ENCODE data around the gene FRMD4A. TPM values are rescaled to one million over a fixed set of nuclear protein-coding genes. Genes with fewer than 3 reads are reported as not detected.

Gene FRMD4A
- total RNA-seq, 1 donor from 2014 or later: 236 TPM

DNA sequence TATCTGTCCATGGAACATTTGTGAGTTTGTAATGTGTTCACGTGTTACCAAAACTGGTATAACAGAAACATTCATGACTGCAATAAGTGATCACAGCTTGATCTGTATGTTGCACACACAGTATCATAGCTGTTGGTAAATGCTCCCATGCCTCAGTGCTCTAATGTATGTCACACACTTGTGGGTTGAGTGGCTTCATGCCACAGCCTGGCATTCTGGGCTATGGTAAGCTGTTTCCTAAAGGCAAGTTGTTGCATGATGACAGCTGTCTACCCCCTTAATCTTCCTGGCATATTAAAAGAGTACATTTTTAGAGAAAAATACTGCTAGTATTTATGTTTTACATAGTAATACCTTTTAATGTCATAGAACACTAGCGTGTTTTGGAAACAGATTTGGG is 708.8 kb downstream of the FRMD4A start:
- no peak overlapping the region for H3K4me3 Mint-ChIP-seq (ENCODE audit: unreplicated experiment)
- peaks cover 15% of the 10 kb centered on the region for H3K4me1 Mint-ChIP-seq (ENCODE audit: unreplicated experiment)
- H3K27ac Mint-ChIP-seq (ENCODE audit: unreplicated experiment): no peak overlapping the region
- H3K9me3 Mint-ChIP-seq (ENCODE audit: unreplicated experiment): no peaks in the 10 kb centered on the region
- DNase-seq (ENCODE audit: extremely low spot score, unreplicated experiment): no peak
- TF ChIP-seq, protein P1, sequence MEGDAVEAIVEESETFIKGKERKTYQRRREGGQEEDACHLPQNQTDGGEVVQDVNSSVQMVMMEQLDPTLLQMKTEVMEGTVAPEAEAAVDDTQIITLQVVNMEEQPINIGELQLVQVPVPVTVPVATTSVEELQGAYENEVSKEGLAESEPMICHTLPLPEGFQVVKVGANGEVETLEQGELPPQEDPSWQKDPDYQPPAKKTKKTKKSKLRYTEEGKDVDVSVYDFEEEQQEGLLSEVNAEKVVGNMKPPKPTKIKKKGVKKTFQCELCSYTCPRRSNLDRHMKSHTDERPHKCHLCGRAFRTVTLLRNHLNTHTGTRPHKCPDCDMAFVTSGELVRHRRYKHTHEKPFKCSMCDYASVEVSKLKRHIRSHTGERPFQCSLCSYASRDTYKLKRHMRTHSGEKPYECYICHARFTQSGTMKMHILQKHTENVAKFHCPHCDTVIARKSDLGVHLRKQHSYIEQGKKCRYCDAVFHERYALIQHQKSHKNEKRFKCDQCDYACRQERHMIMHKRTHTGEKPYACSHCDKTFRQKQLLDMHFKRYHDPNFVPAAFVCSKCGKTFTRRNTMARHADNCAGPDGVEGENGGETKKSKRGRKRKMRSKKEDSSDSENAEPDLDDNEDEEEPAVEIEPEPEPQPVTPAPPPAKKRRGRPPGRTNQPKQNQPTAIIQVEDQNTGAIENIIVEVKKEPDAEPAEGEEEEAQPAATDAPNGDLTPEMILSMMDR (IDR thresholded peaks at IDR 0.05): no peak
- no peaks in the 10 kb centered on the region for H3K27me3 Mint-ChIP-seq (ENCODE audit: unreplicated experiment)
- peaks cover 29% of the 10 kb centered on the region for H3K36me3 Mint-ChIP-seq (ENCODE audit: unreplicated experiment)

DNA sequence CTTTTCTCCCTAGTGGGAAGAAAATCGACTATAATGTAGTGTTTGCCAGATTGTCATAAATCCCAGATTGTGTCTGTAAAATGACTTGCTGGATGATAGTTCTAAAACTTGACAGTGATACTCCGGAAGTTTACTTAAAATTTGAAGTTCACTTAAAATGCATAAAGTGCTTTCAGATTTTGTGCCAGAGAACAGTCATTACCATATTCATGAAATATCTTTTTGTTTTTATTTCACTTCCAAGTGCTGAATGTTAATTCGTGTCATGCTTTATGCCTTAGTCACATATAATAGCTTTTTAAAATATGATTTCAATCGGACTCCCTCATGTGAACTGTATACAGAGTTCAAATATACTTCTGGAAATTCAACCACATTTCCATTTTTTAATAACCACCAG is 713.6 kb downstream of the FRMD4A start:
- DNase-seq (ENCODE audit: extremely low spot score, unreplicated experiment): no peak
- Mint-ChIP-seq H3K4me3 (ENCODE audit: unreplicated experiment) (no peak overlapping the region), H3K27me3 (ENCODE audit: unreplicated experiment) (no peaks in the 10 kb centered on the region), H3K4me1 (ENCODE audit: unreplicated experiment) (peaks cover 47% of the 10 kb centered on the region), H3K27ac (ENCODE audit: unreplicated experiment) (peak overlapping the region; percentile 89), H3K9me3 (ENCODE audit: unreplicated experiment) (no peaks in the 10 kb centered on the region), H3K36me3 (ENCODE audit: unreplicated experiment) (peaks cover 23% of the 10 kb centered on the region)
- TF ChIP-seq, protein P1 (IDR thresholded peaks at IDR 0.05): no peak

DNA sequence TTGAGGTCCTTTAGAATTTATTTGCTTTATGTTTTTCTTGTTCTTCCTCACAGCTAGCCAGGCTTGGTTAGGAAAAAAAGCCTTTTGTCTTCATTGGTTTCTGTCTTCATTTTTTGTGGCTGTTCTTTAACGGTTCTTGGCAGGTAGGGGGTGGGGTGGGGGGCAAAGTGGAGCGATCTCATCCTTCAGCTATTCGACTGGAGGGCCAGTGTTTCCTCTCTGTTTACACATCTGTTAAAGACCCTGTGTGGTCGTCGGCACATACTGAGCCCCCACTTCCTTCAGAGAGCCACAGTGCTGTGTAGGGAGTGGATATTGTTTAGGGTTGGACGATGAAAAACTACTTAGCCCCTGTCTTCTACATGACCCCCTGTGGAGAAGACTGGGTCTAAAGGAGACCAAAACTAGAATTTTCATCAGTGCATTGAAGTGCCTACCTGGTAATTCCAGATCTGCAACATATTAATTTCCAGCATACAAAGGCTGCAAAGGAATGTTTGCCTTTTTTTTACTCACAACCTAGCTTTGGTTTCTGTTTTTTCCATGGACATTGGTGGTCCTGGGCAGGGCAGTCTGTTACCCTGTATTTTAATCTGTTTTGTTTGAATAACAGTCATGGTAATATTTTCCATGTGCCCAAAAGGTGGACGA is 714.9 kb downstream of the FRMD4A start:
- Mint-ChIP-seq H3K4me1 (ENCODE audit: unreplicated experiment) (peaks cover 47% of the 10 kb centered on the region), H3K27ac (ENCODE audit: unreplicated experiment) (peak overlapping the region; percentile 89), H3K4me3 (ENCODE audit: unreplicated experiment) (no peak overlapping the region), H3K36me3 (ENCODE audit: unreplicated experiment) (peaks cover 24% of the 10 kb centered on the region), H3K9me3 (ENCODE audit: unreplicated experiment) (no peaks in the 10 kb centered on the region), H3K27me3 (ENCODE audit: unreplicated experiment) (no peaks in the 10 kb centered on the region)
- no peak for DNase-seq (ENCODE audit: extremely low spot score, unreplicated experiment)
- TF ChIP-seq, protein P1 (IDR thresholded peaks at IDR 0.05): no peak

DNA sequence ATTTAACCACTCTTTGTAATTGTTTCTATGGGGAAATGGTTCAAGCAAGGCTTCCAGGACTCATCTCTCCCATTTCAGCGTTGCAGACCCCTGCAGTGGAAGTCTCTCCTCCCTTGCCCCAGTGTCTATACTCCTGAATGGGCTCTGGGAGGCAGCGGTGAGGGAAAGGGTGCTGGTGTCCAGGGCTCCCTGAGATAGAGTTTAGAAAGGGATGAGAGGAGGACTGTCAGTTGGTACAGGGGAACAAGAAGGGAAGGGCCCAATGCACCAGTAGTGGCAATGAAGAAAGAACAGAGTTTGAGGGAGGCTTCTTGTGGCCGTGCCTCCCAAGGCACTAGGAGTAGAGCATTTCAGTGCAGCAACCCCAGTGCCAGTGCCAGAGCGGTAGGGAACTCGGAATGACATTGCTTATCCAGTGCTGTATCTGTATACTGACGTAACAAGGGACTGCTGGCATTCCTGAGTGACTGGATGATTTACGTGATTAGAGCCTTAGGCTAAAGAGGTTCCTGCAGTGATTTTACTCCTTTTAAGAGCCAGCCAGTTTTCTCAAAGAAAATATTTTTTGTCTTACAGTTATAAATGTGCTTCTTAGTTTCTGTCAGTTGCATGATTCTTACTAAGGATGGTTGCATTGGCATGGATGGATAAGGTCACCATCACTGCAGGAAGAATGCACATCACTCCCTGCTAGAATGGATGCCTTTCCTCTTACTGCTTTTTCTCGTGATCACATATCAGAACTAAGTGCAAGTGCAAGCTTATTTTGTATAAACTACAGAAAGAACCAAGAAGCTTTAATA is 716.0 kb downstream of the FRMD4A start:
- no peak overlapping the region for H3K4me3 Mint-ChIP-seq (ENCODE audit: unreplicated experiment)
- no peaks in the 10 kb centered on the region for H3K27me3 Mint-ChIP-seq (ENCODE audit: unreplicated experiment)
- H3K36me3 Mint-ChIP-seq (ENCODE audit: unreplicated experiment): peaks cover 29% of the 10 kb centered on the region
- H3K27ac Mint-ChIP-seq (ENCODE audit: unreplicated experiment): peak overlapping the region; percentile 89
- TF ChIP-seq, protein P1 (IDR thresholded peaks at IDR 0.05): peak; percentile 32
- no peak for DNase-seq (ENCODE audit: extremely low spot score, unreplicated experiment)
- no peaks in the 10 kb centered on the region for H3K9me3 Mint-ChIP-seq (ENCODE audit: unreplicated experiment)
- peaks cover 47% of the 10 kb centered on the region for H3K4me1 Mint-ChIP-seq (ENCODE audit: unreplicated experiment)

DNA sequence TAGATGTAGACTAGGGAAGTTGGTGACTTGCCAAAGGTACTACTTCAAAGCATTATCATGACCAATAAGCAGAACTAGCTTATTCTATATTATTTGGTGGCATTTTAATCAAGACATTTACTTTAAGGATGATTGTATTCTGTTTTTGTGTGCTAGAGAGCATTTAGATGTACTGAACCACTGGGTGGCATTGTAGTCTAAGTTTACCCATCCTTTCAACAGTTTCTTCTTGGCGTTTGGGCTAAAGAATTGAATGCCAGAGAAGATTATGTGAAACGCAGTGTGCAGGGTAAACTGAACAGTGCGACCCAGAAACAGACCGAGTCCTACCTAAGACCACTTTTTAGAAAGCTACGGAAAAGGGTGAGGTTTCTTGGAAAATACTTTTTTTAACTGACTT is 717.2 kb downstream of the FRMD4A start:
- H3K27me3 Mint-ChIP-seq (ENCODE audit: unreplicated experiment): no peaks in the 10 kb centered on the region
- H3K4me1 Mint-ChIP-seq (ENCODE audit: unreplicated experiment): peaks cover 45% of the 10 kb centered on the region
- H3K36me3 Mint-ChIP-seq (ENCODE audit: unreplicated experiment): peaks cover 20% of the 10 kb centered on the region
- TF ChIP-seq, protein P1 (IDR thresholded peaks at IDR 0.05): peak; percentile 71
- no peak overlapping the region for H3K4me3 Mint-ChIP-seq (ENCODE audit: unreplicated experiment)
- no peaks in the 10 kb centered on the region for H3K9me3 Mint-ChIP-seq (ENCODE audit: unreplicated experiment)
- peak overlapping the region; percentile 38 for H3K27ac Mint-ChIP-seq (ENCODE audit: unreplicated experiment)
- no peak for DNase-seq (ENCODE audit: extremely low spot score, unreplicated experiment)

Data from osteocyte (in vitro differentiated cells).